ENCODE results near the gene AGAP1.
"Not testable (repeated sequence)": the region's sequence is repeated elsewhere in the genome, so short reads cannot be mapped to it uniquely, and the experiment has no call there.

The AGAP1 gene

DNA sequence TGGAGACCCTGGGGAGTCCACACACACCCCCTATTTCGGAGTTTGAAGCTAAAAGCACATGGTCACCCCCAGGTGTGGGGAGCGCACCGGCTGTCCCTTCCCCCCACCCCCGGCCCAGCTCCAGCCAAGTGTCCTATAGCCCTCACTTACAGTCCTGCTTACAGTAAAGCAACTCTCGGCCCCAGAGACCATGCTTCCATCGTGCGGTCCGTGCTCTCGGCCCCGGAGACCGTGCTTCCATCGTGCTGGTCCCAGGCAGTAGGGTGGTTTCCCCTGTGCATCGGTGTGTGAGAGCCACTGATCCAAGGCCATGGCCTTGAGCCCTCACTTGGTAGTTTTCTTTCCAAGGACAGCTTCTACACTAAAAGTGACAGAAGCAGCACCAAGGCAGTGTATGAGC is 625.6 kb downstream of the AGAP1 start:
- DNase-seq (ENCODE audit: insufficient read length, low spot score) (no peak), FAIRE-seq (no peak)

DNA sequence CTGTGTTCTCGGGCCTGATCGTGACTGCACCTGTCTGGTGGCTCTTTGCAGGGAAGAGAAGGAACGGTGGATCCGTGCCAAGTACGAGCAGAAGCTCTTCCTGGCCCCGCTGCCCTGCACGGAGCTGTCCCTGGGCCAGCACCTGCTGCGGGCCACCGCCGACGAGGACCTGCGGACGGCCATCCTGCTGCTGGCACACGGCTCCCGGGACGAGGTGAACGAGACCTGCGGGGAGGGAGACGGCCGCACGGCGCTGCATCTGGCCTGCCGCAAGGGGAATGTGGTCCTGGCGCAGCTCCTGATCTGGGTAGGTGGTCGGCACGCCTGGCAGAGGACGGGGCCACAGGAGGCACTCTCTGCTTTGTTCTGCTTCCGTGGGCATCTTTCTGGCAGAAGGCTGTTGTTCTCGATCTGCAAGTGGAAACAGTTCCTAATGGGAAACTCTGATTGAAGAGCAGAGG is 626.3 kb downstream of the AGAP1 start:
- no peak for DNase-seq (ENCODE audit: insufficient read length, low spot score)
- FAIRE-seq = no peak

DNA sequence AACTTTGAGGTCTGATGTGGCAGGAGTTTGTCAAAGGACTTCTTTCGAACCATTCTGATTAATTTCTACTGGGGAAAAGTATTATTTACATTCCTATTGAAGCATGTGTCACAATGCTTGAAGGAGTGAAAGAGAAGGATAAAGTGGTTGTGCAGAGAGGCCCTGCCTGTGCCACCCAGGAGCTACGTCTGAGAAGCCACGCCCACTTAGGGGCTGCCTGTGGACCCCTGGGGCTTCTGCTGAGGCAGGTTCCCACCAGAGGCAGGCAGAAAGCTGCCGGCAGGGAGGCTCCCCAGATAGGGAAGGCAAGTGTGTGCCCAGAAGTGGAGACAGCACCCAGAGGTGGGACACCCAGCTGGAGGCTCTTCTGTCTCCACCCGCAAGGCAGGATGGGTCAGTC is 627.0 kb downstream of the AGAP1 start:
- no peak for FAIRE-seq
- no peak for DNase-seq (ENCODE audit: insufficient read length, low spot score)

DNA sequence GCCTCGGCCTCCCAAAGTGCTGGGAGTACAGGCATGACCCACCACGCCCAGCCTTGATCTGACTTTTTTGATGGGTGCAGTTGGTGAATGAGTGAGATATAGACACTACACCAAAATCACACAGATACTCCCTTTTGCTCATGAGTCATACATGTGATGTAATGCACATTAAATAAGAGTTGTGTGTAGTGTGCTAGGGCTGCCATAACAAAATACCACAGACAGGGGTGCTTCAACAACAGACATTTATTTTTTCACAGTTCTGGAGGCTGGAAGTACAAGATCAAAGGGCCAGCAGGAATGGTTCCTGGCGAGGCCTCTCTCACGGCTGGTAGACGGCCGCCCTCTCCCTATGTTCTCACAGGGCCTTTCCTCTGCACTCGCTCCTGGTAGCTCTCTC is 627.7 kb downstream of the AGAP1 start:
- DNase-seq (ENCODE audit: insufficient read length, low spot score) = no peak
- no peak for FAIRE-seq

DNA sequence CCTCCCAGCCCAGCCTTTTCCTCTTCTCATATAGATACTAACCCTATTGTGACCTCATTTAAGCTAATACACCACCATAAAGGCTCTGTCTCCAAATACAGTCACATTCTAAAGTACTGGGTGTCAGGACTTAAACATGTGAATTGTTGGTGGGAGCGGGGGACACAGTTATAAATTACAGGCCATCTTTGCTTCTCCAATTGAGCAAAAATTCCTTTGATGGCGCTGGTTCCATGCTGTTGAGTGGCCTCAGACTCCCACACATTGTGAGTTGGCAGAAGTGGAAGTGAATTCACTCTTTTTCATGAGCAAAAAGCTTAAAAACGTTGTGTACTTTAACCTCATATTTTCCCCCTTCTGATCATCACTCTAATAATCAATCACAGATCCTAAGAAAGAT is 628.4 kb downstream of the AGAP1 start:
- DNase-seq (ENCODE audit: insufficient read length, low spot score) = no peak
- FAIRE-seq = no peak

DNA sequence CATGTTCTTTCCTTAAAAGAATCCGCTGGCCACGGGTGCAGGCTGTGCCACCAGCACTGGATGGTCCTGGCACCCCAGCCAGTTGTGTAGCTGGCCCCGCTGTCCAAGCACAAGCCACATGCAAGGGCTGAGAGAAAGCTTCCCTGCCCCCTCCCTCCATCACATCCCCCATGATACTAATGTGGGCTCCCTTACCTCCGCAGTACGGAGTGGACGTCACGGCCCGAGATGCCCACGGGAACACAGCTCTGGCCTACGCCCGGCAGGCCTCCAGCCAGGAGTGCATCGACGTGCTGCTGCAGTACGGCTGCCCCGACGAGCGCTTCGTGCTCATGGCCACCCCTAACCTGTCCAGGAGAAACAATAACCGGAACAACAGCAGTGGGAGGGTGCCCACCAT is 629.9 kb downstream of the AGAP1 start:
- FAIRE-seq (no peak), DNase-seq (ENCODE audit: insufficient read length, low spot score) (no peak)

DNA sequence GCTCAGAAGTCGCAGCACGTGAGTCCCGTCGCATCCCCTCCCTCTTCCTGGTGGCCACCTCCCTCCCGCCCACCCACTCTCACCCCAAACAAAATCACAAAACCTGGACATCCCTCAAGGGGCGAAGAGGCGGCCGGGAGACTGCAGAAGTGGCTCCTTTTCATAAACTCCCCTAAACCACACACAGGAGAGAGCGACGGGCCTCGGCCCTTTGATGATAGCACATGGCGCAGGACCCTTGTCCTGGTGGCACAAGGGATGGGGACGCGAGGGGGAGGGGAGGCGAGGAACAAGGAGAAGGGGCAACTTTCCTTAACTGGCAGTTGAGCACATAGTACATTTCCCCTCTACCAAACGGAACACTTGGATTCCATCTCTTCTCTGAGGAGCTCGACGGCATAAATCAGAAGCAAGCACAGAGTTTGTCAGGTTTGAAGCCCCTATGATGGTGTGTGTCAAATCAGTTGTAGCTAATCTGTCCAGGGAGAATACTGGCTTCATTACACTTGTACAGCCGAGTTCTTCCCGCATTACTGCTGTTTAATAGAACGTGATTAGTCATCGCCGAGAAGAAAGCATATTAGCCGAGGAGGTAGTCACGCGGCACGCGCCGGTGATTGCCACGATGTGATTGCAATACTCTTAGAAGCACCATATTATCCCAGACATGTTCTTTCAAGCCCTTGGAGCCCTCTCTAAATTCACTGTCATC is 630.5 kb downstream of the AGAP1 start:
- no peak for DNase-seq (ENCODE audit: insufficient read length, low spot score)
- FAIRE-seq = no peak

DNA sequence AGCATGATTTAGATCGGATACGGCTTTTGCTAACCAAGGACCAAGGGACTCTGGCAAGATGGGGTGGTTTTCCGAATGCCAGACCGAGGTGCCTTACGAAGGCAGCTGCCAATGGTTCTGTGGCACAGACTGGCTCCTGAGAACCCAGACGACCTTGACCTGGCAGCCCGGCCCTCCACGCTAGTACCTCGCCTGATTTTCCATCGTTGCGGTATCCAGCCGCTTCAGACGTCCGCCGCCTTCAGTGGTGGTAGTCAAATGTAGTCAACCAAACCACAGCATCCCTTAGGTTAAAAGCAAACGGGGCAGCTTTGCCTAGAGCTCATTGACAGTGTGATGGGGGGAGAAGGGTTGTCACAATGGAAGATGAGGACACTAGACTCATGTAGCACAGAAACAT is 631.7 kb downstream of the AGAP1 start:
- no peak for FAIRE-seq

DNA sequence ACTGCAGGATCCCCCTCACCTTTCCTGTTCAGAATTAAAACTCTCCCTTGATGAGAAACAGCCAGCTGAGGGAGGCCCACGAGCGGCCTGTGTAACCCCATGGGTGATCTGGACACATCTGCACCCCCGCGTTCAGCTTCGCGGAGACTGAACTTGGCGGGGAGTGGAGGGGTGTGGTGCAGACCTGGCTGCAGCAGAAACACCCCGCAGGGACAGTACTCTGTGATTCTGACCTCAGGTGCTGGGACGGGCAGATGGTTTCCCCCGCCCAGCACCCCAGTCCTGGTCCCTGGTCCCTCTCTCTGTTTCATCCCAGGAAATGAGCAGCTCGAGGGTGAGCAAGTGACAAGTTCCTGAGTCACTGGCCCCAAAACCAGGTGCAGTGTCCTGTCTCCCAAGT is 633.2 kb downstream of the AGAP1 start:
- no peak for FAIRE-seq
- no peak for DNase-seq (ENCODE audit: insufficient read length, low spot score)

More for the DNA sequence above, 631.7 kb downstream of the AGAP1 start:
- DNase-seq (ENCODE audit: insufficient read length, low spot score) = no peak

DNA sequence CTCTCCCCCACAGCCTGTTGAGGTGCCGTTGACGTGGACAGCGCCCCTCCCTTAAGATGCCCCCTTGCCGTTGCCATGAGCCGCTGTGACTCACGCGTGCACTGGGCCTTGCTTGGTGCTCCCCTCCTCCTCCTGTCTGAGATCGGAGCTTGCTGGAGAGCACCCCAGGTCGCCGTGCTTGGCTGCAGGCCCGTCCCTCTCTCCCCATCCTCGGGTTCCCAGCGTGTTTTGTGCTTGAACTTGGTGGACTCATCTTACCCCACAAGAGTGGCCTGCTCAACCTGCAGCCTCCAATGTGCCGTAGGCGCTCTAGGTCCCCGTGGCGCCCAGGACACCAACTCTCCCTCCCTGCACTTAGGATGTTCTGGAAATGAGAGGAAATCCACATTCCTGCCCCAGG is 634.5 kb downstream of the AGAP1 start:
- no peak for FAIRE-seq
- DNase-seq (ENCODE audit: insufficient read length, low spot score) = no peak

DNA sequence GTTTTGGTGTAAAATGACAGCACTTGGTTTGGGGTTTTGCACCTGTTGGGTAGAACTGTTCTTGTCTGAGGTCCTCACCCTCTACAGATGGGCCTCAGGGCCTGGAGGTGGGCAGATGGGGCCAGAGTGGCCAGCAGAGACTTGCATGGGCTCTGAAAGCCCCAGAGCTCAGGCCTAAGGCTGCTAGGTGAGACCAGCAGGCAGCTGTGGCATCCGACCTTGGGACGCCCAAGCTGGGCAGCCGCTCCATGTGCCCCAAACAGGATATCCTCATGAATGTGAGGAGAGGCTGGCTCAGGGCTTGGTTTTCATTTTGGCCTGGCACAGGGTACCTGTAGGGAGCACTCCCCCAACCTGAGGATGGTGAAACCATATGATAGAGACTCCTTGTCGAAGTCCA is 636.1 kb downstream of the AGAP1 start:
- FAIRE-seq = no peak
- DNase-seq (ENCODE audit: insufficient read length, low spot score) = no peak

DNA sequence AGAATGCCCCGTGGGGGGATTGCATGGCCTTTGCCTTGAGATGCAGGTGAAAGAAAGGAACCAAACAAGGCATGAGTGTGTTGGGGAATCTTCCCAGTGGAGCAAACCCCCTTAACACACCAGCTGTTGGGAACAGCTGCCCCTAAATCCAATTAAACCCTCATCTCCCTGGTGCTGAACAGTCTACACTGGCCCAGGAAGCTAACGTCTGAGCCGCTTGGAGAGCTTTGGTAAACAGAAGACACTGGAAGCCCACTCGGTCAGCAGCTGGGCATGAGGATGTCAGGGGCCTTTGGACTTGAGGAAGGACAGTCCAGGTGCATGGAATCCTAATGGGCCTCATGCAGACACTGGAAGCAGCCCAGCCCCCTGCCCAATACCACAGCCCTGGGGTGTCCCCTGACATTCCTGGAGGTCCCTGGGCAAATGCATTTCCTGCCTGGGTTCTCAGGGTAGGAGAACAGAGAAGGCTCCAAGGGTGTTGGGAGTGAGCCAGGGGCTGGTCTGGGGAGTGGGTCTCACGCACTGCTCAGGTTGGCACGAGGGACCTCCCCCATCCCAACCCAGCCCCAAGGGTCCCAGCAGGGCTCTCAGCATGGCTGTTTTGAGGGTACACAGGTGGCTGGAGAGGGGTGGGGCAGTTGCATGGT is 636.6 kb downstream of the AGAP1 start:
- DNase-seq (ENCODE audit: insufficient read length, low spot score) = no peak
- FAIRE-seq = no peak

DNA sequence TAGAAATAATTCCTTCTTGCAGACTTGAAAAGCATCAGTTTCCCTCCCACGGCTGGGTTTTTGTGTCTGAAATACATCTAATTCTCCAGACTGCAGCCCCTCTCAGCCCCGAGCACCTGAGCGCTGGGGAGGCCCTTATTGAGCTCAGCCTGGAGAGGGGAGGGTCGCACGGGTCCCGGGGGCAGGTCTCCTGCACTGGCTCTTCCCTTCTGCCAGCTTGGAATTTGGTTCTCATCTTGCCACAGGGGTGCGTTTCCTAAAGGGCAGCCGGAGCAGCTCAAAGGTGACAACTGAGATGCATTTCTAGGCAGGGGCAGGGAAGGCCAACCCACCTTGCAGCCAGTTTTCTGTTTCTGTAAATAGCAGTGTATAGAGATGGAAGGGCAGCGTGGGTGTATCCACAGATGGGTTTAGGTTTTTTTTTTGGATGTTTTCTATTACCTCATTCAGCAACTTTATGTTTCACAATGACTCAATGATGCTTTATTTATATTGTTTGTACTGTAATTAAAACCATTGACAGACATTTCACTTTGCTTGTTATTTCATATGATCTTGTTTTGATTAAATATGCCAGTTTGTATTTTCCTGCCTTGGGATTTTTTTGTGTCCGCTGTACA is 637.3 kb downstream of the AGAP1 start:
- FAIRE-seq = no peak
- DNase-seq (ENCODE audit: insufficient read length, low spot score) = no peak

DNA sequence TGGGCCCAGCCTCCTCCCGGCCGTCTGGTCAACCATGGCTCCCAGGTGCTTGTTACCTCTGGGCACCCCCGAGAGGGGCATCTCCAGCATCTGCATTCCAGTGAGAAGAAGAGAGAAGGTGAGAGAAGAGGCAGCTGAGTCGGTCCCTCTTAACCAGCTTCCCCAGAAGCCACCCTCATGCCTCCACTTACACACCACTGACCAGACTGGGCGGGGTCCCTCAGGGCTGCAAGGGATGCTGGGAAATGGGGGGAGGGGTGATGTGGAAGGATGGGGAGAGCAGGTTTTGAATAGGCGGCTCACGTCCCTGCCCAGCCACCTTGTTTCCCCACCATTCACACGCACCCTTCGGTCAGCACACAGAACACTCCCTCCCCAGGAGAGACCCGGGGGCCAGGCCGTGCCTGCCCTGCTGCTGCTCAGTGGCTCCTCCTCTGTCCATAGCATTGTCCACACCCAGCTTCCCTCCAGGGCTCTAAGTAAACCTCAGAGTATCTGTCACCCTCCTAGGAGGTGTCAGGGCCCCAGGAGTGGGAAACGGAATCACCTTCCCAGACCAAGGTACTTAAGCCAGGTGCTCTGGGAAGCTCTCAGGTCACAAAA is 639.7 kb downstream of the AGAP1 start:
- DNase-seq (ENCODE audit: insufficient read length, low spot score) (no peak), FAIRE-seq (no peak)

DNA sequence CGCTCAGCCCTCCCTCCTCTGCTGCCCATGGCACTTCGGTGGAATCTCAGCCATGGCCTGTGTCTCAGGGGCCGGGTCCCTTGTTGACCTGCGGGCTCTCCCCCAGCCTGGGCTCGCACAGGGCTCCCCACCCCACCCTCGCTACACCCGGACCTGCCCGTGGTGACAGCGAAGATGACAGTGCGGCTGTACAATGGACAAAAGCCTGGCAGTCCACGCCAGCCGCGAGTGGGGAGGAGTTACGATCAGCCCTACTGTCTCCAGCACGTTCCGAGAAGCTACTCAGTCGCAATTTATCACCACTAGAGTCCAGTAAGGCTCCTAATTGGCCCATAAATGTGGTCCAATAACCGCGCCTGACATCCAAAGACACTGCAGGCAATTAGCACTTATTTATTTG is 642.7 kb downstream of the AGAP1 start:
- DNase-seq (ENCODE audit: insufficient read length, low spot score) (no peak), FAIRE-seq (no peak)

DNA sequence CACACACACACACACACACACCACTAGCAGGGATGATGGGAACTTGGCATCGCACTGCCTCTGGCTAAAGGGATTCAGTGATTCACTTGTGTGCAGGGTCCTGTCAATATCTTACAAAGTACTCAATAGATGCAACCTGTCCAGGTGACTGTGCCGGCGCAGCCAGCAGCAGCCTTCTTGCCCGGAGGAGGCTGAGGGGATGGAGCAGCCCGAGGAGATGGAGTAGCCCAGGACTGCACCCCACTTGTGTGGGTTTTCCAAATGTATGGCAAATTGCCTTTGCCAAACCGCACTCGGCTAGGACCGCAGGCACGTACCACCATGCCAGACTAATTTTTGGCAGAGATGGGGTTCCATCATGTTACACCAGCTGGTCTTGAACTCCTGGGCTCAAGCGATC is 643.2 kb downstream of the AGAP1 start:
- FAIRE-seq (no peak), DNase-seq (ENCODE audit: insufficient read length, low spot score) (no peak)

DNA sequence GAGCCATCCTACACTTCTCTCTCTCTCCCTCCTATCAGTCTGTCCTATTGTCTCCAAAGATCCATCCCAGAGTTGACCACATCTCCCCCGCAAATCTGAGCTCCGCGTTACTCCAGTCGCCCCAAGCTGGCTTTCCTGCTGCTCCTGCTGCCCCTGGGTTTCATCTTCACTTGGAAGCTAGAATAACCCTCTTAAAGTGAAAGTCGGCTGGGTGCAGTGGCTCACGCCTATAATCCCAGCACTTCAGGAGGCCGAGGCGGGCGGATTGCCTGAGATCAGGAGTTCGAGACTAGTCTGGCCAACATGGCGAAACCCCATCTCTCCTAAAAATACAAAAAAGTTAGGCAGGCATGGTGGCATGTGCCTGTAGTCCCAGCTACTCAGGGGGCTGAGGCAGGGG is 647.8 kb downstream of the AGAP1 start:
- FAIRE-seq; DNase-seq (ENCODE audit: insufficient read length, low spot score): not testable (repeated sequence)

DNA sequence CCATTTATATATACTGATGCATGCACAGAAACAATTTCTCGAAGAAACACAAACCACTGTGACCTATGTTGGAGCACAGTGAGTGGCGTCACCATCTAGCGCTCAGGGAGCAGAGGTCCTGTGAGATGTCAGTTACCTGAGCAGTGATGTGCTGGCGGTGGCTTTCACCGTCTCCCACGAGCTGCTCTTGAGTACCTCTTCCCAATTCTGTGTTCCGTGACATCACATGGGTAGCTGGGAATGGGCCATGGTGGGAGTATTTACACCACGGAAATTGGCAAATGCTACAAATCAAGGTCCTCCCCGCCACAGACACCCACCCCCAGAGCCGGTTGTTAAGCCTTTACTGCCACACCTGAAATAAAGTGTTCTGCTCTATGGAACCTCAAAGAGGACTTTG is 650.0 kb downstream of the AGAP1 start:
- DNase-seq (ENCODE audit: insufficient read length, low spot score) = no peak
- FAIRE-seq = no peak

DNA sequence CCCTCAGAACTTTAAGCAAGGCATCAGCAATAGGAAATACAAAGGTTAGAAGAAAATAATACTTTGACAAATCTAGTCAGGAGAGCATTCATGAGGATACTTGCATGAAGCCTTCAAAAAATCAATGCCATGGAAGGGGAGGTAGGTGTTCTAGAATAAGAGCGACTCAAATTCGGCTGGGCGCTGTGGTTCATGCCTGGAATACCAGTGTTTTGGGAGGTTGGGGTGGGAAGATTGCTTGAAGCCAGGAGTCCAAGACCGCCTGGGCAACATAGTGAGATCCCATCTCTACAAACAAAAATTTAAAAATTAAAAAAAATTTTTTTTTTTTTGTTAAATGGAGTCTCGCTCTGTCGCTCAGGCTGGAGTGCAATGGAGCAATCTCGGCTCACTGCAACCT is 652.6 kb downstream of the AGAP1 start:
- FAIRE-seq = no peak
- no peak for DNase-seq (ENCODE audit: insufficient read length, low spot score)

DNA sequence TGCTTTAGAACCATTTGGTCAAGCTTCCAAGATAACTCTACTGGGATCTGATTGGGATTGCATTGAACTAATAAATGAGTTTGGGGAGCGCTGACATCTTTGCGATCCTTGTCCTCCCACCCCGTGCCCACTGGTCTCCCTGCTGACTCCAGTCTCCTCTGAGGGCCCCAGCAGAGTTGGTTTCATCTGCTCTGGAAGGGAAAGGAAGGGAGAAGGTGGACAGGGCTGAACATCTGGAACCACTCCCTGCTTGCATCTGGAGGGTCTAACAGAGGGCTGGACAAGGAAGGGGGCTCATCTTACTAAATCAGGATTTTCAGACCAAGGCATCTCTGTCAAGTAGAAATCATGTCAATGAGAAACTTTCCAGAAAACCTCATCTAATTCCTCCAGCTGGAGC is 661.6 kb downstream of the AGAP1 start:
- DNase-seq (ENCODE audit: insufficient read length, low spot score) = no peak
- FAIRE-seq = no peak

DNA sequence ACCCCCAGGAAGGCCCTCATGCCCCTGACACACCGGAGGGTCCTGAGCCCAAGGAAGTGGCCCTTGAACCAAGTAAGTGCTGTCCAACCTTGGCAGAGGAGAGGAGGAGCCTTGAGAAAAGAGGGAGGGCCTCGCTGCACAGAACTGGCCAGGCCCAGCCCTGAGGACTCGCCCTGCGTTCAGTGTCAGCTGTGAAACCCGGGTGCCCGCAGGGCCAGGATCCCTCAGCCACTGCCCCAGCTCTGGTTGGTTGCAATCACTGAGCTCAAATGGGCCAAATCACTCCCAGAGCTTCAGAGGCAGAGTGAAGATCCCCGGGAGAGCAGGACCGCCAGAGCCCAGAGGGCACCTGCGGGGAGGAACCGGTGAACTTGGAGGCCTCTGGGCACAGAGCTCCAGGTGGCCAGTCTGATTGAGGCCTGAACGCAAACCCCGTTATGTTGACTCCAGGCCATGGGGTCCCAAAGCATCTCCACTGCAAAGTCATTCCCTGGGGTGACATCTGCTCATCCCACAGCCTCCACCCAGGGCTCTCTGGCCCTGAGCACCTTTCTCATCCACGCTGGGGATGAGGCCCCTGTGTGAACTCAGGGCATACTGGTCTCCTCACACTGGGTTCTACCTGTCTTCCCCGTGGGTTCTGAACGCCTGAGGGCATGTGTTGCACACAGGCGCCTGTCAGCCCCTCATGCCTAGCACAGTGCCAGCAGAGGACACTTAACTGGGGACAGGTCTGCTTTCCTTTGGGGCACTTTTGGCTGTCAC is 662.4 kb downstream of the AGAP1 start:
- DNase-seq (ENCODE audit: insufficient read length, low spot score) (no peak), FAIRE-seq (no peak)
